DND-41 (cell line): ENCODE results near the gene NAGPA.

ENCODE experiments used
- ATAC-seq: fragments of 200-7000 bp; cut with Tn5 transposase; 3 replicates; pipeline ENCODE4 v1.9.1; 2021; ENCODE audit warnings: low read depth; ENCODE audit not compliant: insufficient read depth
- DNase-seq: peaks from one replicate; pipeline ENCODE4 v3.0.0-alpha.2; 2020
- H2AFZ ChIP-seq: 2 replicates; pipeline ENCODE4 v1.6.0; 2012; ENCODE audit warnings: low read depth, low read length
- H3K27ac ChIP-seq: 2 replicates; pipeline ENCODE4 v1.5.1; 2012; ENCODE audit warnings: low read length, inconsistent platforms
- H3K27me3 ChIP-seq: fragments of 200-600 bp; sonication (generic); 2 replicates; pipeline ENCODE4 v1.6.0; 2012; ENCODE audit warnings: low read length, mild to moderate bottlenecking, inconsistent platforms; ENCODE audit not compliant: insufficient read depth, poor library complexity
- H3K36me3 ChIP-seq: 2 replicates; pipeline ENCODE4 v1.5.1; 2012; ENCODE audit warnings: low read length, inconsistent platforms; ENCODE audit not compliant: insufficient read depth
- H3K4me1 ChIP-seq: 2 replicates; pipeline ENCODE4 v1.5.1; 2012; ENCODE audit warnings: mild to moderate bottlenecking, low read length; ENCODE audit not compliant: insufficient read depth
- H3K4me2 ChIP-seq: 2 replicates; pipeline ENCODE4 v1.6.0; 2012; ENCODE audit warnings: mild to moderate bottlenecking, moderate library complexity, low read length, inconsistent platforms; ENCODE audit not compliant: insufficient read depth
- H3K4me3 ChIP-seq, 2 experiments: fragments of 200-600 bp in 1 of 2; shearing (Covaris generic) in 1 of 2; 2 replicates each; pipeline ENCODE4 v1.5.1; 2012 to 2016; ENCODE audit warnings: inconsistent platforms in 2 of 2, low read length in 2 of 2, mild to moderate bottlenecking in 2 of 2, low read depth in 1 of 2, moderate library complexity in 1 of 2
- H3K79me2 ChIP-seq: 2 replicates; pipeline ENCODE4 v1.6.0; 2012; ENCODE audit warnings: low read length, inconsistent platforms; ENCODE audit not compliant: insufficient read depth
- H3K9ac ChIP-seq: 2 replicates; pipeline ENCODE4 v1.6.0; 2012; ENCODE audit warnings: low read depth, mild to moderate bottlenecking, inconsistent platforms, low read length, moderate library complexity
- H3K9me3 ChIP-seq: 2 replicates; pipeline ENCODE4 v1.5.1; 2012; ENCODE audit warnings: low read length, moderate library complexity, mild to moderate bottlenecking, inconsistent platforms; ENCODE audit not compliant: insufficient read depth, severe bottlenecking
- H4K20me1 ChIP-seq: 2 replicates; pipeline ENCODE4 v1.6.0; 2012; ENCODE audit warnings: low read length; ENCODE audit not compliant: insufficient read depth
- EZH2 ChIP-seq: IDR thresholded peaks from 3 replicates; pipeline ENCODE4 v1.6.1; 2012; ENCODE audit warnings: borderline replicate concordance, low read depth, mild to moderate bottlenecking, moderate library complexity, low read length, inconsistent platforms; ENCODE audit not compliant: severe bottlenecking
- TF ChIP-seq, protein P1 (sequence below): IDR thresholded peaks from 2 replicates; pipeline ENCODE4 v1.5.1; 2012; ENCODE audit warnings: borderline replicate concordance, low read length, moderate library complexity, mild to moderate bottlenecking; ENCODE audit not compliant: poor library complexity, severe bottlenecking; ENCODE audit errors: extremely low read depth

NAGPA gene

DNA sequence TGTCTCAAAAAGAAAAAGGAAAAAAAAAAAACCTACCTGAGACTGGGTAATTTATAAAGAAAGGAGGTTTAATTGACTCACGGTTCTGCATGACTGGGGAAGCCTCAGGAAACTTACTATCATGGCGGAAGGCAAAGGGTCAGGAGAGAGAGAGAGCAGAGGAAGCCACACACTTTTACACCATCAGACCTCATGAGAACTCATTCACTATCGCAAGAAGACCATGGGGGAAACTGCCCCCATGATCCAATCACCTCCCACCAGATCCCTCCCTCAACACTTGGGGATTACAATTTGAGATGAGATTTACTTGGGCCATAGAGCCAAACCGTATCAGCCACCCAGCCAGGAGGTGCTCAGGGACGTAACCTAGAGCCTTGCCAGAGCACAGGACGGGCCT, 20.8 kb downstream of the NAGPA start:
- H3K27ac ChIP-seq = no peak overlapping the region
- DNase-seq (no peak), ATAC-seq (no peak)
- TF ChIP-seq, protein P1, sequence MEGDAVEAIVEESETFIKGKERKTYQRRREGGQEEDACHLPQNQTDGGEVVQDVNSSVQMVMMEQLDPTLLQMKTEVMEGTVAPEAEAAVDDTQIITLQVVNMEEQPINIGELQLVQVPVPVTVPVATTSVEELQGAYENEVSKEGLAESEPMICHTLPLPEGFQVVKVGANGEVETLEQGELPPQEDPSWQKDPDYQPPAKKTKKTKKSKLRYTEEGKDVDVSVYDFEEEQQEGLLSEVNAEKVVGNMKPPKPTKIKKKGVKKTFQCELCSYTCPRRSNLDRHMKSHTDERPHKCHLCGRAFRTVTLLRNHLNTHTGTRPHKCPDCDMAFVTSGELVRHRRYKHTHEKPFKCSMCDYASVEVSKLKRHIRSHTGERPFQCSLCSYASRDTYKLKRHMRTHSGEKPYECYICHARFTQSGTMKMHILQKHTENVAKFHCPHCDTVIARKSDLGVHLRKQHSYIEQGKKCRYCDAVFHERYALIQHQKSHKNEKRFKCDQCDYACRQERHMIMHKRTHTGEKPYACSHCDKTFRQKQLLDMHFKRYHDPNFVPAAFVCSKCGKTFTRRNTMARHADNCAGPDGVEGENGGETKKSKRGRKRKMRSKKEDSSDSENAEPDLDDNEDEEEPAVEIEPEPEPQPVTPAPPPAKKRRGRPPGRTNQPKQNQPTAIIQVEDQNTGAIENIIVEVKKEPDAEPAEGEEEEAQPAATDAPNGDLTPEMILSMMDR = no peak
- TF ChIP-seq EZH2 = no peak
- H3K9ac ChIP-seq = no peak overlapping the region
- H3K9me3 ChIP-seq = no peaks in the 10 kb centered on the region
- no peak overlapping the region for H3K4me2 ChIP-seq
- H3K79me2 ChIP-seq = no peaks in the 10 kb centered on the region
- H3K36me3 ChIP-seq = no peaks in the 10 kb centered on the region
- no peak overlapping the region for H3K4me3 ChIP-seq
- H3K27me3 ChIP-seq = no peaks in the 10 kb centered on the region
- no peaks in the 10 kb centered on the region for H4K20me1 ChIP-seq
- H3K4me1 ChIP-seq = no peaks in the 10 kb centered on the region
- no peak overlapping the region for H2AFZ ChIP-seq

DNA sequence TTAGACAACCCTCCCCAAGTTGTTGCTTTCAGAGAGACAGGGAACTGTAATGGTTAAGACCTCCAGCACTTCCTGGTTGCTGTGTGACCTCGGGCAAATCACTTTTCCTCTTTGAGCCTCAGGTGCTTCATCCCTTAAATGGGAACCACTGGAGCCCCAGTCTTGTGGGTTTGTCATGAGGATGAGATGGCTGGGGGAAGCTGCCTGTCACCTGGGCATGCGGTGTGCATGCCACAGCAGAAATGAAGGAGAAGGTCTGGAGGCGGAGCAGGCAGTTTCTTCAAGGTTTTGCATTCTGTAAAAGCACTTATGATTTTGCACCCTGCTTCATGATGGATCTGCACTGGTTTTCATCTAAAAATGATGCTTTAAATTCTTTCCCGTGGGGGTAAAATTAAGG, 22.1 kb downstream of the NAGPA start:
- H2AFZ ChIP-seq = no peak overlapping the region
- ATAC-seq = no peak

DNA sequence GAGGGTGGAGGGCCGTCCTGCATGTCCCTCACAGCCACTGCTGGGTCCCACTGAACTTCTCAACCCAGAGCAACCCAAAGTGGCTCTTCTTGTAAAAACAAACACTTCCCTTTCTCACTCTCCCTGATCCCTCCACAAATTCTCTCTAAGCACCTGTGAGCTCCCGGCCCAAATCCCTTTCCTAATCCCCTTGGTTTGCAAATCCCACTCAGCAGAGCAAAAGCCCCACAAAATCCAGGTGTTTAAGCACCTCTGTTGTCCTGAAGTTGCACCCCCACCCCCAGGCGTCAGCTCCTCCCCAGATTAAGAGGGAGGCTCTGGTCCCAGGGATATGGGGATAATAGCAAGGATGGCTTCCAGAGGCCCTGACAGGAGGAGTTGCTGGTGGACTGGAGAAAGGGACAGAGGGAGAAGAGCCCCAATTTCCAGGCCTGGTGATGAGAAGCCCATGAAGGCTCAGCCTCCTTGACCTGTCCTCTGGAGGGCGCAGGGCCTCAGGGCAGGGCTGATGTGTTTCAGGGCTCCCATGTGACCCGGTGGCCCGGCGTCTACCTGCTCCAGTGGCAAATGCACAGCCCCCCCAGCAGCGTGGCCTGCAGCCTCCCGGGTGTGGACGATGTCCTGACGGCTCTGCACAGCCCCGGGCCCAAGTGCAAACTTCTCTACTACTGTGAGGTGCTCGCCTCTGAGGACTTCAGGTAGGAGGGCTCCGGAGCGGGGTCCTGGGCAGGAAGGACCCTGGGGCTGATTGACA, 23.0 kb downstream of the NAGPA start:
- H3K36me3 ChIP-seq = no peaks in the 10 kb centered on the region
- H3K27me3 ChIP-seq = no peaks in the 10 kb centered on the region
- no peak for TF ChIP-seq EZH2
- TF ChIP-seq, protein P1 = no peak
- ATAC-seq = no peak
- H4K20me1 ChIP-seq = no peaks in the 10 kb centered on the region
- no peak overlapping the region for H3K27ac ChIP-seq
- no peak overlapping the region for H3K4me2 ChIP-seq
- no peak overlapping the region for H3K4me3 ChIP-seq
- no peaks in the 10 kb centered on the region for H3K79me2 ChIP-seq
- H2AFZ ChIP-seq = no peak overlapping the region
- no peak overlapping the region for H3K9ac ChIP-seq
- H3K4me1 ChIP-seq = no peaks in the 10 kb centered on the region
- no peaks in the 10 kb centered on the region for H3K9me3 ChIP-seq
- no peak for DNase-seq

More for the DNA sequence above, 22.1 kb downstream of the NAGPA start:
- Histone ChIP-seq H3K36me3 (no peaks in the 10 kb centered on the region), H4K20me1 (no peaks in the 10 kb centered on the region), H3K9ac (no peak overlapping the region), H3K27ac (no peak overlapping the region), H3K27me3 (no peaks in the 10 kb centered on the region), H3K4me1 (no peaks in the 10 kb centered on the region), H3K4me2 (no peak overlapping the region), H3K9me3 (no peaks in the 10 kb centered on the region), H3K4me3 (no peak overlapping the region), H3K79me2 (no peaks in the 10 kb centered on the region)
- DNase-seq = no peak
- no peak for TF ChIP-seq EZH2
- TF ChIP-seq, protein P1 = no peak
